Subcutaneous abdominal adipose tissue (tissue), 5 donors: Measurements from ENCODE around the gene CCL16.
"Not testable (repeated sequence)": the region's sequence is repeated elsewhere in the genome, so short reads cannot be mapped to it uniquely, and the experiment has no call there.

Experiments
- H3K27ac ChIP-seq: one replicate; pipeline ENCODE4 v1.7.0; 2013; ENCODE audit warnings: low read depth, mild to moderate bottlenecking, inconsistent platforms, low read length, moderate library complexity
- H3K27me3 ChIP-seq, 5 donors: one replicate each; pipeline ENCODE4 v1.7.0; 2013; ENCODE audit warnings: low read length in 5 of 5, inconsistent platforms in 1 of 5; ENCODE audit not compliant: control insufficient read depth in 5 of 5, insufficient read depth in 4 of 5
- H3K36me3 ChIP-seq, 5 donors: one replicate each; pipeline ENCODE4 v1.7.0; 2013; ENCODE audit warnings: low read length in 5 of 5; ENCODE audit not compliant: control insufficient read depth in 5 of 5, insufficient read depth in 5 of 5
- H3K4me1 ChIP-seq, 5 donors: one replicate each; pipeline ENCODE4 v1.7.0; 2013; ENCODE audit warnings: low read length in 5 of 5, mild to moderate bottlenecking in 3 of 5, moderate library complexity in 1 of 5; ENCODE audit not compliant: control insufficient read depth in 5 of 5, insufficient read depth in 5 of 5
- H3K4me3 ChIP-seq, 5 donors: one replicate each; pipeline ENCODE4 v1.7.0; 2013; ENCODE audit warnings: low read length in 5 of 5, low read depth in 1 of 5
- H3K9ac ChIP-seq, 5 donors: one replicate each; pipeline ENCODE4 v1.7.0; 2013; ENCODE audit warnings: low read length in 5 of 5, mild to moderate bottlenecking in 4 of 5, moderate library complexity in 3 of 5
- H3K9me3 ChIP-seq, 5 donors: one replicate each; pipeline ENCODE4 v1.7.0; 2013; ENCODE audit warnings: low read length in 5 of 5; ENCODE audit not compliant: control insufficient read depth in 5 of 5
- donor health status: healthy.
- donor health status: healthy.
- donor health status: healthy.
- donor health status: healthy.
- donor health status: healthy.

Gene CCL16

DNA sequence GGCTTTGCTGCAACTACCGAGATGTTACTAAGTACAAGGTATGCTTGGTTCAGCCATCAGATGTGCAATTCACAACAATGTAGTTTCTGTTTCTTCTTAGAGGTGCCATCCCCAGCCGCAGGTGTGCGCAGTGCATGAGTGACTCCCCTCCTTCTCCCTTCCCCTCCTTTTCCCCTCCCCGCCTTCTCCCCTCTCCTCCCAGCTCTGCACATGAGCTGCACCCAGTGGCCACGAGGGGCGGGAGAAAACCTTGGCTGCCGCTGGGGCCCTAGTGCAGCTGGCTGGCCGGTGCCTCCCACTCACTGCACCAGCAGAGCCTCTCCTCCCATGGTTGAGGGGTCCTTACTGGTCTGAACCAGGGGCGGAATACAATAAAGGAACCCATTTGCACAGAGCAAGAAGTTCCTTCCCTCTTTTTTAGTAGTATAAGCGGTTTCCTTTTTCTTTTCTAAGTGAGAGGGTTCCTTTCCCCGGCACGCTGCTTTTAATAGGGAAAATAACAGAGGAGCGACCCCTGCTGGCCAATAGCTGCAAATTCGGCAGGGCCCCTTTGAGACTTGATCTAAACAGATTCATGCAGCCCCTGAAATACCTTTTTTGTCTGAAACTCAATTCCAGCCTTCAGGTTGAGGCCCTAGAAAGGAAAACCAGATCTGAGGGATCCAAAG, 27.8 kb upstream of the CCL16 start:
- no peak overlapping the region for H3K9ac ChIP-seq

DNA sequence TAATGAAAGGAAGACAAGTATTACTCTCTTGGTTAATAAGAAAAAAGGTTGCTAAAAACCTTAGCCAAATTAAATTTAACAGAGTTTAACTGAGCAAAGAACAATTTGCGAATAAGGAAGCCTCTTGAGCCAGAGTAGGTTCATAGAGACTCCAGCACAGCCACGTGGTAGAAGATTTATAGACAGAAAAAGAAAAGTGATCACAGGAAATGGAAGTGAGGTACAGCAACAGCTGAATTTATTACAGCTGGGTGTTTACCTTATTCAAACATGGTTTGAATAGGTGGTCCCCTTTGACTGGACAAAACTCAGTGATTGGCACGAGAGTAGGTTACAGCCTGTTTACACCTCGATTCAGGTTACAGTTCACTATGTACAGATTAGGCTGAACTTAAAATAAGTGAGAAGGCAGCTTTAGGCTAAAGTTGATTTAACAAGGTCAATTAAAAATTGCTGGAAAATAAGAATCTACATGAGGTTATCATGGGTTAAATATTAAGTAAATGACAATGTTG, 23.4 kb upstream of the CCL16 start:
- no peaks in the 10 kb centered on the region for H3K36me3 ChIP-seq
- no peak overlapping the region for H3K27ac ChIP-seq
- H3K9me3 ChIP-seq, result peaks cover 0 to 16% (median 12%) of the 10 kb centered on the region in 5 donors
- no peaks in the 10 kb centered on the region for H3K27me3 ChIP-seq
- peaks cover 0 to 22% (median 0%) of the 10 kb centered on the region in 5 donors for H3K4me1 ChIP-seq
- H3K4me3 ChIP-seq, result no peak overlapping the region
- H3K9ac ChIP-seq, result no peak overlapping the region

More for the DNA sequence above, 27.8 kb upstream of the CCL16 start:
- Histone ChIP-seq H3K36me3 (no peaks in the 10 kb centered on the region), H3K9me3 (peaks cover 0 to 34% (median 25%) of the 10 kb centered on the region in 5 donors), H3K27ac (no peak overlapping the region), H3K27me3 (no peaks in the 10 kb centered on the region), H3K4me3 (no peak overlapping the region), H3K4me1 (peaks cover 0 to 11% (median 0%) of the 10 kb centered on the region in 5 donors)

DNA sequence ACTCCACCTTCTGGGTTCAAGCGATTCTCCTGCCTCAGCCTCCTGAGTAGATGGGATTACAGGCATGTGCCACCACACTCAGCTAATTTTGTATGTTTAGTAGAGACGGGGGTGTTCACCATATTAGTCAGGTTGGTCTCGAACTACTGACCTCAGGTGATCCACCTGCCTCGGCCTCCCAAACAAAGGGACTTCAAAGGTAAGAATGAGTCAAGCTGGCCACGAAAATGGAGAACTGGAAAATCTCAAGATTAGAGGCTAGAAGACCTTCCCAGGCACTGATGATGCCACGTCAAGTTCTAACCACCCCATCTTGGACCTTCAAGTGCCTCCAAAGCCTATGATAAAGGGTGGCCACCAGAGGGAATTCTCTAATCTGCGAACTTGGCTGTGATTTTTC, 21.3 kb upstream of the CCL16 start:
- H3K9ac ChIP-seq, result no peak overlapping the region
- no peak overlapping the region for H3K4me3 ChIP-seq
- peaks cover 0 to 22% (median 0%) of the 10 kb centered on the region in 5 donors for H3K4me1 ChIP-seq
- no peaks in the 10 kb centered on the region for H3K36me3 ChIP-seq
- no peak overlapping the region for H3K27ac ChIP-seq
- H3K9me3 ChIP-seq, result no peaks in the 10 kb centered on the region
- no peaks in the 10 kb centered on the region for H3K27me3 ChIP-seq

DNA sequence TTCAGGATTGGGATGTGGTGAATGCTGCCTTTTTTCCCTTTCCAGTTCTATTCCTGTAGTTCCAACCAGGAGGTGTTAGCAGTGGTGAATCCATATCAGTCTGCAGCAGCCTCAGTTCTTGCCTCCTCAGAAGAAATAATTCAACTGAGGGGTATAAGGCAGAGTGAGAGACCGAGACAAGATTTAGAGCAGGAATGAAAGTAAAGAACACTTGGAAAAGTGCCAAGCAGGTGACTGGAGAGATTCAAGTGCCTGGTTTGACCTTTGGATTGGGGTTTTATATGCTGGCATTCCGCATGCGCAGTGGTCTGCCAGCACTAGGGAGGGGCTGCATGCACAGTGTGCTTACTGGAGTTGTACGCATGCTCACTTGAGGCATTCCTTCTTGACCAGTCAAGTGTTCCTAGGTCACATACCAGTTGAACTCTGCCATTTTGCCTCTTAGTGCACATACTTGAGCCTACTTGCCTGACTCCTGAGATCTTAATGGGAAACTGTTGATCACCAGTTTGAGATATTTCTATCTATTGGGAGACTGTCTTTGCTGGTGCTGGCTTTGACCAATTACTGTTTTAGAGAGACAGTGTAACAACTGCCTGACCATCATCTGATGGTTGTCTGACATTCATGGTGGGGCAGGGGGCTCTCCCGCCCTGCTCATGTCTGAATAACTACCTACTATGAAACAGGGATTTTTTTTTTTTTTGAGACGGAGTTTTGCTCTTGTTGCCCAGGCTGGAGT, 20.7 kb upstream of the CCL16 start:
- Histone ChIP-seq H3K27ac (no peak overlapping the region), H3K9ac (no peak overlapping the region), H3K4me3 (no peak overlapping the region), H3K9me3 (no peaks in the 10 kb centered on the region), H3K36me3 (no peaks in the 10 kb centered on the region), H3K4me1 (peaks cover 0 to 22% (median 0%) of the 10 kb centered on the region in 5 donors), H3K27me3 (no peaks in the 10 kb centered on the region)

DNA sequence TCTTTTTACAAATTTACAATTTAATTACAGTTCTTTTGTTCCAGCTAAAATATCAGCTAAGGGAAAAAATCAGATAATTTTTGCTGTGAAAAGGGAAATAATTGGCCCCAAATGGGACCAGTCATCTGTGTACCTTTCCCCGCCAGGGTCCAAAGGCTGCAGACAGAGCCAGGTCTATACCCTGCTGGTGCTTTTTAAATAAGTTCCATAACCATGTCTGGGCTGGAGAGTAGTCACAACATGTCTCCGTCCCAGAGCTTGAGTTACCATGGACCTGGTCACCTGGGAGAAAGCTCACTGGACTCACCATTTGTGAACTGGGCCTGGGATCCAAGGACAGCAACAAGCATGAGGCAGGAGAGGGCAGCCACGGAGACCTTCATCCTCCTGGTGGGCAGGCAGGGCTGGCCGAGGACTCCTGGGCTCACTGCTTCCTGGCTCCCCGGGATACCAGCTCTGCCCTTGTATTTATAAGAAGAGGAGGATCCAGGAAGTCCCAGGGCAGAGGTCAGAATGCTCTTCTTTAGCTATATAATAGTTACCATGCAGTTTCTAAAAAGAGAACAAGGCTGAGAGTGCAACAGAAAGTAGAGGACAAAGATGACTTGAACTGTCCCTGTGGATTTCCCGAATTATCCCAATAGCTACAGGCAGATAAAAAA, 19.9 kb upstream of the CCL16 start, which contains the start of gene CCL15:
CCL15 (minus strand) TSS at position 444 of the 662 bp plus-strand sequence; CDS start at position 383, 61 bp downstream.
- H3K36me3 ChIP-seq, result no peaks in the 10 kb centered on the region
- peaks cover 0 to 22% (median 0%) of the 10 kb centered on the region in 5 donors for H3K4me1 ChIP-seq
- no peak within 1 kb of the TSS for H3K9ac ChIP-seq
- no peaks in the 10 kb centered on the region for H3K27me3 ChIP-seq
- no peaks in the 10 kb centered on the region for H3K9me3 ChIP-seq
- H3K4me3 ChIP-seq, result no peak within 1 kb of the TSS
- no peak within 1 kb of the TSS for H3K27ac ChIP-seq

DNA sequence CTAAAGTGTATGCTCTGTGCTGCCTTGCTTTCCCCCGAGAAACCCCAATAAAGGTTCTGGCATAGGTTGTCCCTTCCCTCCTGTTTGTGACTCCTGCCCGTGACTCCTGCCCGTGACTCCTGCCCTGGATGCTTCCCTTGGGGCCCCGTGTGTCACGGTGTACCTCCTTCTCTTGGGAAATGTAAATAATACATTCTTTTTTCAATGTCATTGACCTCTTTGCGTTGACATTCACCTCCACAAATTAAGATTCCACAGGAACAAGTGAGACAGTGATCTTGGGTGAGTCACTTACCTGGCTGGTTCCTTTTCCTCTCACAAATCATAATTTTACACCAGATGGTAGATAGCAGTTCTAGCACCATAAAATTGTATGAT, 19.4 kb upstream of the CCL16 start:
- H3K27ac ChIP-seq, result no peak overlapping the region
- peaks cover 0 to 22% (median 0%) of the 10 kb centered on the region in 5 donors for H3K4me1 ChIP-seq
- H3K9me3 ChIP-seq, result no peaks in the 10 kb centered on the region
- H3K36me3 ChIP-seq, result no peaks in the 10 kb centered on the region
- no peak overlapping the region for H3K9ac ChIP-seq
- H3K4me3 ChIP-seq, result no peak overlapping the region
- H3K27me3 ChIP-seq, result no peaks in the 10 kb centered on the region

DNA sequence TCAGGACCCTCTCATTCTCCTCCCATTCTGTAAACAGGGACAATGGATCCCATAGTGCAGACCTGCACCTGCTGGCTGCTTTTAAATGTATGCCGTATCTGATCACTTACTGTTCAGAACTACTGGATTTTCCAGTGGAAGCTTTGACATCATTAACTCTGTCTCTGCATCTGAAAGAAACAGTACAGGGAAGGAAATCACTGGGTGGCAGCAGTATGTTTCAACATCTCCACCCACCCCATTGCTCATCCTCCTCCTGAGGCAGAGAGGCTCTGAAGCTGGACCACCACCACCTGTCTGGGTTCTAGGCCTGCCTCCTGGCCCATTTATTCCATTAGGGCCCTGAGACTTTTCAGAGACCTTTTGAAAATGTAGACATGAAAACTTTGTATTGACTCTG, 17.5 kb upstream of the CCL16 start:
- Histone ChIP-seq H3K4me1 (peaks cover 0 to 18% (median 0%) of the 10 kb centered on the region in 5 donors), H3K27ac (no peak overlapping the region), H3K36me3 (no peaks in the 10 kb centered on the region), H3K27me3 (no peaks in the 10 kb centered on the region), H3K4me3 (no peak overlapping the region), H3K9me3 (peaks cover 0 to 5% (median 0%) of the 10 kb centered on the region in 5 donors), H3K9ac (no peak overlapping the region)

DNA sequence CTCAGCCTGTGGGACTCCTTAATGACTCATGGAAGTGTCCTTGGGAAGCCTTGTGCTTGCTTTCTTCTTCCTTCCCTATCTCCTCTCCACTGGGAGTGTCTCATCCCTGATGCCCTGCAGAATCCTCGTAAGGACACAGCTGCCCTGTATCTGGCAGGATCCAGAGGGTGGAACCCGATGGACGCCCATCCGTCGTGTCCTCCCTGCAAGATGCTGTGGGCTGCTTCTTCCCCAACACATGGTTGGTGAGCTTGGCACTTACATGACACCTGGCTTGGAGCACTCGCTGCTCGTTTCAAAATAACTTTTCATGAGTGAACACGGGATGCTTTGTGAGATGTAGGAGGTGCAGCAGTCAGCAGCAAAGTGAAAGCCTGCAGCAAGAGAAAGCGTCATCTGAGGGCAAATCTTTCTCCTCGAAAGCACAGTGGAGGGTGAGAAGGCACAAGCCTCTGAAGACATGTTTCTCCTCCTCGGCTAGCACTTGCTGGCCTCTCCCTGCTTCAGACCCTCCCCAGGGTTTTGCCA, 16.8 kb upstream of the CCL16 start:
- Histone ChIP-seq H3K9ac (no peak overlapping the region), H3K4me3 (no peak overlapping the region), H3K36me3 (no peaks in the 10 kb centered on the region), H3K4me1 (peaks cover 0 to 18% (median 0%) of the 10 kb centered on the region in 5 donors), H3K9me3 (peaks cover 0 to 5% (median 0%) of the 10 kb centered on the region in 5 donors), H3K27me3 (no peaks in the 10 kb centered on the region), H3K27ac (no peak overlapping the region)

DNA sequence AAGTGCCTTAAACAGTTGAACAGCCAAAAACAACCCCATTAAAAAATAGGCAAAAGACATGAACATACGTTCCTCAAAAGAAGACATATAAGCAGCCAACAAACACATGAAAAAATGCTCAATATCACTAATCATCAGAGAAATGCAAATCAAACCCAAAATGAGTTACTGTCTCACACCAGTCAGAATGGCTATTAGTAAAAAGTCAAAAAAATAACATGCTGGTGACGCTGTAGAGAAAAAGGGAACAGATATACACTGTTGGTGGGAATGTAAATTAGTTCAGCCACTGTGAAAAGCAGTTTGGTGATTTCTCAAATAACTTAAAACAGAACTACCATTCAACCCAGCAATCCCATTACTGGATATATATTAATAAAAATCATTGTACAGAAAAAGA, 14.0 kb upstream of the CCL16 start:
- H3K9ac ChIP-seq, H3K27me3 ChIP-seq, H3K4me3 ChIP-seq, H3K4me1 ChIP-seq, H3K27ac ChIP-seq, H3K36me3 ChIP-seq, H3K9me3 ChIP-seq: not testable (repeated sequence)
